Measurements from ENCODE around the gene CERS6.

CERS6 gene

GRCh38 chr2:168589236-168590211 lies 133.5 kb downstream of the CERS6 start:
- no peak for TF ChIP-seq CTCF (IDR thresholded peaks at IDR 0.05; ENCODE audit: low read depth, low read length, missing control alignments)
- no peak for DNase-seq (ENCODE audit: extremely low read depth, low read depth)
- H3K4me3 ChIP-seq (replicated peaks; ENCODE audit: low read depth, low read length), result no peak overlapping the region

- H3K4me3 ChIP-seq (replicated peaks; ENCODE audit: low read depth, low read length), result no peak overlapping the region
- TF ChIP-seq CTCF (IDR thresholded peaks at IDR 0.05; ENCODE audit: low read depth, low read length, missing control alignments), result no peak
- no peak for DNase-seq (ENCODE audit: extremely low read depth, low read depth)
These were observed 136.2 kb downstream of the CERS6 start for GRCh38 chr2:168592181-168592831.

- no peak overlapping the region for H3K4me3 ChIP-seq (replicated peaks; ENCODE audit: low read depth, low read length)
- TF ChIP-seq CTCF (IDR thresholded peaks at IDR 0.05; ENCODE audit: low read depth, low read length, missing control alignments), result no peak
- no peak for DNase-seq (ENCODE audit: extremely low read depth, low read depth)
These were observed 137.6 kb downstream of the CERS6 start for GRCh38 chr2:168593713-168594112.

GRCh38 chr2:168594778-168595177 lies 138.7 kb downstream of the CERS6 start:
- DNase-seq (ENCODE audit: extremely low read depth, low read depth), result no peak
- TF ChIP-seq CTCF (IDR thresholded peaks at IDR 0.05; ENCODE audit: low read depth, low read length, missing control alignments), result no peak
- no peak overlapping the region for H3K4me3 ChIP-seq (replicated peaks; ENCODE audit: low read depth, low read length)

GRCh38 chr2:168596881-168597655 lies 141.0 kb downstream of the CERS6 start:
- TF ChIP-seq CTCF (IDR thresholded peaks at IDR 0.05; ENCODE audit: low read depth, low read length, missing control alignments), result no peak
- DNase-seq (ENCODE audit: extremely low read depth, low read depth), result no peak
- H3K4me3 ChIP-seq (replicated peaks; ENCODE audit: low read depth, low read length), result no peak overlapping the region

- no peak for TF ChIP-seq CTCF (IDR thresholded peaks at IDR 0.05; ENCODE audit: low read depth, low read length, missing control alignments)
- no peak for DNase-seq (ENCODE audit: extremely low read depth, low read depth)
- H3K4me3 ChIP-seq (replicated peaks; ENCODE audit: low read depth, low read length), result no peak overlapping the region
These were observed 143.7 kb downstream of the CERS6 start for GRCh38 chr2:168599738-168600137.
